NCI-H82 (cell line): ENCODE results near the gene RCOR3.
"Not testable (repeated sequence)": the region's sequence is repeated elsewhere in the genome, so short reads cannot be mapped to it uniquely, and the experiment has no call there.

Source experiments
- DNase-seq: peaks from one replicate; lab custom pipeline; 2025; lab: John Stamatoyannopoulos, UW

RCOR3 gene

GRCh38 chr1:211340622-211341507 lies 81.7 kb downstream of the RCOR3 start:
- peak; percentile 65 for DNase-seq

GRCh38 chr1:211341999-211342398 lies 82.8 kb downstream of the RCOR3 start:
- DNase-seq: no peak

- no peak for DNase-seq
Measured at GRCh38 chr1:211343607-211344006, 84.4 kb downstream of the RCOR3 start.

GRCh38 chr1:211344152-211344618 lies 85.0 kb downstream of the RCOR3 start:
- DNase-seq: no peak

GRCh38 chr1:211345719-211346118 lies 86.6 kb downstream of the RCOR3 start:
- peak; percentile 68 for DNase-seq

- DNase-seq: no peak
Measured at GRCh38 chr1:211347077-211347844, 88.1 kb downstream of the RCOR3 start.

- DNase-seq: no peak
Measured at GRCh38 chr1:211348547-211348946, 89.4 kb downstream of the RCOR3 start.

- no peak for DNase-seq
Measured at GRCh38 chr1:211349741-211350140, 90.6 kb downstream of the RCOR3 start.

- DNase-seq: not testable (repeated sequence)
Measured at GRCh38 chr1:211352055-211352454, 92.9 kb downstream of the RCOR3 start.

- no peak for DNase-seq
Measured at GRCh38 chr1:211352465-211352864, 93.3 kb downstream of the RCOR3 start.

GRCh38 chr1:211352985-211353515 lies 93.9 kb downstream of the RCOR3 start:
- peak; percentile 70 for DNase-seq

GRCh38 chr1:211353562-211354212 lies 94.5 kb downstream of the RCOR3 start:
- no peak for DNase-seq

GRCh38 chr1:211355873-211356272 lies 96.7 kb downstream of the RCOR3 start:
- DNase-seq: no peak

GRCh38 chr1:211356723-211357407 lies 97.7 kb downstream of the RCOR3 start:
- no peak for DNase-seq

- no peak for DNase-seq
Measured at GRCh38 chr1:211358685-211359084, 99.5 kb downstream of the RCOR3 start.

- DNase-seq: no peak
Measured at GRCh38 chr1:211359876-211360275, 100.7 kb downstream of the RCOR3 start.

GRCh38 chr1:211361202-211361601 lies 102.0 kb downstream of the RCOR3 start:
- no peak for DNase-seq
